HCT116 (cell line): Measurements from ENCODE around the gene SEC24A. TPM values are rescaled to one million over a fixed set of nuclear protein-coding genes. Genes with fewer than 3 reads are reported as not detected.

Experiments
- ATAC-seq: fragments of 200-7000 bp; cut with Tn5 transposase; 2 replicates; pipeline ENCODE4 v1.9.1; 2020; ENCODE audit warnings: mild to moderate bottlenecking, moderate library complexity
- BruUV-seq: library from RNA; stranded (reverse); fragments of 400-500 nt; replicated peaks from 2 replicates; lab custom pipeline; 2021; lab: Mats Ljungman, UMichigan
- CTCF ChIA-PET: fragments of 300-600 bp; sonication (Branson Sonifier 250); formaldehyde crosslinking; loops from one replicate; lab custom pipeline; 2021; ENCODE audit warnings: antibody characterized with exemption; lab: Charles Lee
- POLR2A ChIA-PET: fragments of 300-600, 350-600 bp; sonication (Branson Sonifier 250); formaldehyde crosslinking; loops from one replicate; lab custom pipeline; 2021; ENCODE audit warnings: antibody characterized with exemption; lab: Charles Lee
- RAD21 ChIA-PET, 2 experiments: fragments of 300-600 bp; sonication (Branson Sonifier 250); formaldehyde crosslinking; loops; one replicate each; lab custom pipeline; 2023; ENCODE audit warnings: low total read pairs in 2 of 2; ENCODE audit not compliant: uncharacterized antibody in 2 of 2, unreplicated experiment in 2 of 2, low non-redundant PET in 1 of 2; lab: Charles Lee
- DNase-seq: peaks from one replicate; pipeline ENCODE4 v3.0.0-alpha.2; 2010; ENCODE audit warnings: low read depth, low spot score
- H2AFZ ChIP-seq: fragments of 200-600 bp; shearing (Covaris generic), sonication (generic); 2 replicates; pipeline ENCODE4 v1.6.1; 2017; ENCODE audit warnings: low read depth, mixed run types, mixed read lengths, antibody characterized with exemption, low read length; ENCODE audit not compliant: poor library complexity, severe bottlenecking
- H3K27ac ChIP-seq: 2 replicates; pipeline ENCODE4 v1.5.1; 2012; ENCODE audit warnings: low read depth, low read length
- H3K27me3 ChIP-seq: fragments of 200-600 bp; sonication (generic); 2 replicates; pipeline ENCODE4 v1.6.1; 2016; ENCODE audit warnings: mixed run types, low read length, mixed read lengths; ENCODE audit not compliant: insufficient read depth
- H3K36me3 ChIP-seq, 2 experiments: fragments of 200-500 bp in 1 of 2; fragments of 200-600 bp in 1 of 2; sonication (Bioruptor generic) in 1 of 2; sonication (generic) in 1 of 2; 2 replicates each; pipeline versions ENCODE4 v1.5.1 to v1.6.1; 2014 to 2016; ENCODE audit warnings: low read length in 2 of 2, inconsistent platforms in 1 of 2, mixed read lengths in 1 of 2, mixed run types in 1 of 2; ENCODE audit not compliant: insufficient read depth in 2 of 2, control insufficient read depth in 1 of 2
- H3K4me1 ChIP-seq, 2 experiments: fragments of 200-600 bp in 1 of 2; sonication (generic) in 1 of 2; 2 replicates each; pipeline versions ENCODE4 v1.5.1 to v1.6.1; 2012 to 2017; ENCODE audit warnings: low read length in 2 of 2, inconsistent platforms in 1 of 2, mild to moderate bottlenecking in 1 of 2, mixed read lengths in 1 of 2, mixed run types in 1 of 2, moderate library complexity in 1 of 2; ENCODE audit not compliant: insufficient read depth in 2 of 2, control insufficient read depth in 1 of 2
- H3K4me2 ChIP-seq: fragments of 200-600 bp; sonication (generic); 2 replicates; pipeline ENCODE4 v1.6.1; 2017; ENCODE audit warnings: mixed run types, low read length, mixed read lengths
- H3K4me3 ChIP-seq, 2 experiments: fragments of 200-600 bp in 1 of 2; sonication (generic) in 1 of 2; replicated peaks in 1 of 2; 2 replicates each; pipeline ENCODE4 v1.5.1; 2011 to 2016; ENCODE audit warnings: low read length in 2 of 2, control low read depth in 1 of 2, low read depth in 1 of 2, mild to moderate bottlenecking in 1 of 2, mixed read lengths in 1 of 2, mixed run types in 1 of 2
- H3K79me2 ChIP-seq: fragments of 200-600 bp; sonication (generic); 2 replicates; pipeline ENCODE4 v1.6.1; 2017; ENCODE audit warnings: mild to moderate bottlenecking, mixed run types, low read length, moderate library complexity, mixed read lengths; ENCODE audit not compliant: insufficient read depth
- H3K9ac ChIP-seq: fragments of 200-600 bp; sonication (generic); 2 replicates; pipeline ENCODE4 v1.6.1; 2016; ENCODE audit warnings: low read length, mixed read lengths
- H3K9me2 ChIP-seq: fragments of 200-600 bp; sonication (generic), shearing (Covaris generic); 2 replicates; pipeline ENCODE4 v1.6.1; 2017; ENCODE audit warnings: mixed run types, mild to moderate bottlenecking, moderate library complexity; ENCODE audit not compliant: insufficient read depth
- H3K9me3 ChIP-seq, 2 experiments: fragments of 200-500 bp in 1 of 2; fragments of 200-600 bp in 1 of 2; sonication (Bioruptor generic) in 1 of 2; sonication (generic) in 1 of 2; 2 replicates each; pipeline ENCODE4 v1.6.1; 2014 to 2017; ENCODE audit warnings: low read length in 2 of 2, mixed read lengths in 2 of 2, inconsistent platforms in 1 of 2, low read depth in 1 of 2, mild to moderate bottlenecking in 1 of 2, mixed run types in 1 of 2, moderate library complexity in 1 of 2; ENCODE audit not compliant: control insufficient read depth in 1 of 2, insufficient read depth in 1 of 2
- H4K20me1 ChIP-seq: fragments of 200-600 bp; sonication (generic), shearing (Covaris generic); 2 replicates; pipeline ENCODE4 v1.6.1; 2017; ENCODE audit warnings: mixed run types, mild to moderate bottlenecking, moderate library complexity; ENCODE audit not compliant: insufficient read depth
- ATF3 ChIP-seq: IDR thresholded peaks from 2 replicates; pipeline ENCODE4 v1.6.1; 2012
- CBX3 ChIP-seq: IDR thresholded peaks from 2 replicates; pipeline ENCODE4 v1.6.1; 2012; ENCODE audit warnings: low read depth
- CTCF ChIP-seq, 3 experiments: fragments of 200-600 bp in 1 of 3; sonication (generic) in 1 of 3; IDR thresholded peaks in 2 of 3; conservative IDR thresholded peaks in 1 of 3; 2 replicates each; pipeline ENCODE4 v1.5.1; 2012 to 2017; ENCODE audit warnings: low read depth in 2 of 3, low read length in 2 of 3, antibody characterized with exemption in 1 of 3, borderline replicate concordance in 1 of 3, control low read depth in 1 of 3, mild to moderate bottlenecking in 1 of 3, mixed read lengths in 1 of 3, mixed run types in 1 of 3, moderate library complexity in 1 of 3; ENCODE audit not compliant: insufficient read depth in 1 of 3
- EGR1 ChIP-seq: IDR thresholded peaks from 2 replicates; pipeline ENCODE4 v1.6.1; 2012; ENCODE audit warnings: low read depth
- ELF1 ChIP-seq: IDR thresholded peaks from 2 replicates; pipeline ENCODE4 v1.6.1; 2012; ENCODE audit warnings: low read depth, borderline replicate concordance
- EZH2 ChIP-seq: fragments of 200-600 bp; sonication (generic); IDR thresholded peaks from 2 replicates; pipeline ENCODE4 v1.6.1; 2017; ENCODE audit warnings: antibody characterized with exemption, mixed run types
- FOSL1 ChIP-seq: IDR thresholded peaks from 2 replicates; pipeline ENCODE4 v1.6.1; 2012; ENCODE audit warnings: low read depth
- MAX ChIP-seq: IDR thresholded peaks from 2 replicates; pipeline ENCODE4 v1.6.1; 2012
- RAD21 ChIP-seq: IDR thresholded peaks from 2 replicates; pipeline ENCODE4 v1.6.1; 2012; ENCODE audit warnings: low read depth, mild to moderate bottlenecking
- REST ChIP-seq: IDR thresholded peaks from 2 replicates; pipeline ENCODE4 v1.6.1; 2012; ENCODE audit warnings: low read depth
- SP1 ChIP-seq: IDR thresholded peaks from 2 replicates; pipeline ENCODE4 v1.6.1; 2012; ENCODE audit warnings: low read depth
- SRF ChIP-seq: IDR thresholded peaks from 2 replicates; pipeline ENCODE4 v1.6.1; 2012; ENCODE audit warnings: low read depth
- TCF7L2 ChIP-seq: IDR thresholded peaks from 2 replicates; pipeline ENCODE4 v1.7.0; 2011; ENCODE audit warnings: borderline replicate concordance, inconsistent platforms; ENCODE audit not compliant: insufficient read depth, insufficient read length; ENCODE audit errors: extremely low read depth
- ZNF274 ChIP-seq: fragments of 200-500 bp; sonication (Bioruptor generic); IDR thresholded peaks from 2 replicates; pipeline ENCODE4 v1.6.1; 2014; ENCODE audit warnings: mild to moderate bottlenecking, low read depth, low read length, inconsistent platforms
- intact Hi-C: fragments of 100-400 bp; cut with micrococcal nuclease; formaldehyde crosslinking; loops from 2 replicates; pipeline ENCODE4 v1.10.0; 2022
- total RNA-seq: library from RNA; stranded (reverse); gene quantifications from one replicate; pipeline ENCODE4 v1.2.1, GENCODE V29; 2021; ENCODE audit not compliant: unreplicated experiment

Gene SEC24A
- total RNA-seq, 1 experiment from 2014 or later, result 16.8 TPM

- POLR2A ChIA-PET, result no interaction called here
- Histone ChIP-seq H3K9ac (no peak overlapping the region), H3K4me1 (no peaks in the 10 kb centered on the region), H3K27ac (no peak overlapping the region), H3K79me2 (peaks cover 86% of the 10 kb centered on the region), H3K9me3 (no peaks in the 10 kb centered on the region), H4K20me1 (0 out of 2 replicates have a peak, but pooled peaks cover 3% of the 10 kb centered on the region), H3K4me2 (no peak overlapping the region), H3K27me3 (no peaks in the 10 kb centered on the region), H3K36me3 (peaks cover 4 to 8% of the 10 kb centered on the region in 2 experiments; a peak in 1 of 4 replicates), H3K9me2 (no peaks in the 10 kb centered on the region), H3K4me3 (no peak overlapping the region), H2AFZ (no peak overlapping the region)
- TF ChIP-seq SP1 (no peak), CTCF (IDR thresholded peaks at IDR 0.05 in 2 of 3, conservative IDR thresholded peaks at IDR 0.05 in 1 of 3; ENCODE audit: borderline replicate concordance in 1 of 3, insufficient read depth in 1 of 3, low read depth in 2 of 3, low read length in 2 of 3) (no peak), ELF1 (no peak), RAD21 (no peak), FOSL1 (no peak), CBX3 (no peak), ATF3 (no peak)
- intact Hi-C loops, result no loop called here
- no TSS peak for BruUV-seq
- RAD21 ChIA-PET, result no interaction called here
- ATAC-seq (no peak), DNase-seq (no peak)
- CTCF ChIA-PET, result no interaction called here
These were observed 10.9 kb downstream of the SEC24A start for GRCh38 chr5:134659456-134659855.

- intact Hi-C loops, result loop anchor here (10.0 kb wide), 1 partner anchor 55 kb away; no protein-coding TSS in a partner anchor
- 0 out of 2 replicates have a peak, but pooled peaks cover 4% of the 10 kb centered on the region for H4K20me1 ChIP-seq
- TF ChIP-seq ATF3, result no peak
- TF ChIP-seq TCF7L2, result no peak
- no peak for TF ChIP-seq SRF
- no peak for TF ChIP-seq FOSL1
- TF ChIP-seq REST, result no peak
- TF ChIP-seq SP1, result no peak
- no peak for TF ChIP-seq MAX
- TF ChIP-seq EGR1, result no peak
- no peak for TF ChIP-seq ZNF274
- no peak for TF ChIP-seq EZH2
These were observed 11.3 kb downstream of the SEC24A start for GRCh38 chr5:134659922-134660321.

More at GRCh38 chr5:134659922-134660321, 11.3 kb downstream of the SEC24A start:
- Histone ChIP-seq H3K9ac (no peak overlapping the region), H3K36me3 (peaks cover 4 to 8% of the 10 kb centered on the region in 2 experiments; a peak in 1 of 4 replicates), H3K9me2 (no peaks in the 10 kb centered on the region), H3K9me3 (no peaks in the 10 kb centered on the region), H3K4me3 (no peak overlapping the region), H3K4me1 (no peaks in the 10 kb centered on the region), H3K79me2 (peaks cover 83% of the 10 kb centered on the region), H3K27me3 (no peaks in the 10 kb centered on the region), H3K4me2 (no peak overlapping the region), H3K27ac (no peak overlapping the region), H2AFZ (no peak overlapping the region)
- DNase-seq, result no peak
- ChIA-PET POLR2A (no interaction called here), RAD21 (no interaction called here), CTCF (no interaction called here)
- no peak for ATAC-seq
- no TSS peak for BruUV-seq
